SK-N-SH treated with all-trans-retinoic acid at 6 μM for 48 hours (cell line): ENCODE results near the gene ENTHD1.

ENCODE experiments used
- ATAC-seq: fragments of 200-7000 bp; cut with Tn5 transposase; 3 replicates; pipeline ENCODE4 v1.9.1; 2020; ENCODE audit warnings: mild to moderate bottlenecking, moderate library complexity
- ARNTL ChIP-seq: fragments of 450-650 bp; formaldehyde crosslinking; IDR thresholded peaks from 2 replicates; pipeline ENCODE4 v1.5.0; 2020; ENCODE audit warnings: low read depth, mild to moderate bottlenecking, moderate library complexity, borderline replicate concordance
- BACH2 ChIP-seq: fragments of 250-450 bp; sonication (Bioruptor Pico); IDR thresholded peaks from 2 replicates; pipeline ENCODE4 v1.9.0; 2021; ENCODE audit warnings: mild to moderate bottlenecking, borderline replicate concordance
- CSDC2 ChIP-seq: fragments of 250-450 bp; sonication (Bioruptor Pico); IDR thresholded peaks from 2 replicates; pipeline ENCODE4 v1.5.0; 2020; ENCODE audit warnings: mild to moderate bottlenecking, moderate library complexity
- GLIS3 ChIP-seq: fragments of 250-450 bp; sonication (Bioruptor Pico); IDR thresholded peaks from 2 replicates; pipeline ENCODE4 v1.5.0; 2020; ENCODE audit warnings: mild to moderate bottlenecking, moderate library complexity
- ISL1 ChIP-seq: fragments of 250-450 bp; sonication (Bioruptor Pico); IDR thresholded peaks from 2 replicates; pipeline ENCODE4 v2.1.2; 2022; ENCODE audit warnings: mild to moderate bottlenecking, moderate library complexity
- RARB ChIP-seq: fragments of 250-450 bp; sonication (Bioruptor Pico); IDR thresholded peaks from 2 replicates; pipeline ENCODE4 v1.8.0; 2021; ENCODE audit warnings: mild to moderate bottlenecking, moderate library complexity
- SNAI2 ChIP-seq: fragments of 250-450 bp; sonication (Bioruptor Pico); IDR thresholded peaks from 2 replicates; pipeline ENCODE4 v1.5.0; 2020; ENCODE audit warnings: mild to moderate bottlenecking, moderate library complexity
- TCF4 ChIP-seq: fragments of 250-450 bp; sonication (Bioruptor Pico); IDR thresholded peaks from 2 replicates; pipeline ENCODE4 v1.8.0; 2021; ENCODE audit warnings: mild to moderate bottlenecking, moderate library complexity, borderline replicate concordance
- TOX ChIP-seq: fragments of 250-450 bp; sonication (Bioruptor Pico); IDR thresholded peaks from 2 replicates; pipeline ENCODE4 v1.8.0; 2021; ENCODE audit warnings: mild to moderate bottlenecking, moderate library complexity, borderline replicate concordance
- ZC3H10 ChIP-seq: fragments of 250-450 bp; sonication (Bioruptor Pico); IDR thresholded peaks from 2 replicates; pipeline ENCODE4 v1.5.1; 2021; ENCODE audit warnings: mild to moderate bottlenecking, moderate library complexity
- ZFP3 ChIP-seq: fragments of 250-450 bp; sonication (Bioruptor Pico); IDR thresholded peaks from 2 replicates; pipeline ENCODE4 v1.5.0; 2020; ENCODE audit warnings: mild to moderate bottlenecking, moderate library complexity
- ZFP30 ChIP-seq: fragments of 450-650 bp; formaldehyde crosslinking; IDR thresholded peaks from 2 replicates; pipeline ENCODE4 v1.5.0; 2022; ENCODE audit warnings: mild to moderate bottlenecking, moderate library complexity
- ZNF565 ChIP-seq: fragments of 450-650 bp; formaldehyde crosslinking; conservative IDR thresholded peaks from 2 replicates; pipeline ENCODE4 v1.5.0; 2020; ENCODE audit warnings: low read depth, mild to moderate bottlenecking, moderate library complexity
- ZNF70 ChIP-seq: fragments of 450-650 bp; formaldehyde crosslinking; IDR thresholded peaks from 2 replicates; pipeline ENCODE4 v1.5.0; 2020; ENCODE audit warnings: mild to moderate bottlenecking, moderate library complexity
- ZNF8 ChIP-seq: fragments of 450-650 bp; formaldehyde crosslinking; IDR thresholded peaks from 2 replicates; pipeline ENCODE4 v1.5.0; 2020; ENCODE audit warnings: mild to moderate bottlenecking, moderate library complexity
- TF ChIP-seq, protein P1 (sequence below): fragments of 250-450 bp; sonication (Bioruptor Pico); IDR thresholded peaks from 2 replicates; pipeline ENCODE4 v1.5.0; 2020; ENCODE audit warnings: mild to moderate bottlenecking, moderate library complexity
- TF ChIP-seq, protein P2 (sequence below): fragments of 250-450 bp; sonication (Bioruptor Pico); IDR thresholded peaks from 2 replicates; pipeline ENCODE4 v1.8.0; 2020; ENCODE audit warnings: mild to moderate bottlenecking, moderate library complexity, borderline replicate concordance
- TF ChIP-seq, protein P3 (sequence below): fragments of 250-450 bp; sonication (Bioruptor Pico); IDR thresholded peaks from 2 replicates; pipeline ENCODE4 v1.8.0; 2021; ENCODE audit warnings: low read depth, mild to moderate bottlenecking, moderate library complexity, borderline replicate concordance
- TF ChIP-seq, protein P4 (sequence below): fragments of 250-450 bp; sonication (Bioruptor Pico); IDR thresholded peaks from 2 replicates; pipeline ENCODE4 v1.5.1; 2021; ENCODE audit warnings: mild to moderate bottlenecking, moderate library complexity
- TF ChIP-seq, protein P5 (sequence below): fragments of 250-450 bp; sonication (Bioruptor Pico); IDR thresholded peaks from 2 replicates; pipeline ENCODE4 v1.5.1; 2020; ENCODE audit warnings: low read depth, mild to moderate bottlenecking, moderate library complexity

Gene ENTHD1

DNA sequence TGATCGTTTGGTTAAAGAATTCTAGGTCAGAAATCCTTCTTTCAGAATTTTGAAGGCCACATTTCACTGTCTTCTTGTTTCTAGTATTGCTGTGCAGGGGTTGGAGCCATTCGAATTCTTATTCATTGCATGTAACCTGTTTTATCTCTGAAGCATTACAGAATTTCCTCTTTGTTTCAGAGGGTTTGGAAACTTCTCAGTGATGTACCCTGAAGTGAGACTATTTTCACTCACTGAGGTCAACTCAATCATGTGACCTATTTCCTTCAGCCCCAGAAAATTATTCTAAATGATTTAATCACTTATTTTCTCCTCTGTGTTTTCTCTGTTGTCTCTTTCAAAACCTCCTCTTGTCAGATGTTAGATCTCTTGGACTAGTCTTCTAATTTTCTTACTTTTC lies 147.8 kb downstream of the ENTHD1 start (continued):
- TF ChIP-seq, protein P1, sequence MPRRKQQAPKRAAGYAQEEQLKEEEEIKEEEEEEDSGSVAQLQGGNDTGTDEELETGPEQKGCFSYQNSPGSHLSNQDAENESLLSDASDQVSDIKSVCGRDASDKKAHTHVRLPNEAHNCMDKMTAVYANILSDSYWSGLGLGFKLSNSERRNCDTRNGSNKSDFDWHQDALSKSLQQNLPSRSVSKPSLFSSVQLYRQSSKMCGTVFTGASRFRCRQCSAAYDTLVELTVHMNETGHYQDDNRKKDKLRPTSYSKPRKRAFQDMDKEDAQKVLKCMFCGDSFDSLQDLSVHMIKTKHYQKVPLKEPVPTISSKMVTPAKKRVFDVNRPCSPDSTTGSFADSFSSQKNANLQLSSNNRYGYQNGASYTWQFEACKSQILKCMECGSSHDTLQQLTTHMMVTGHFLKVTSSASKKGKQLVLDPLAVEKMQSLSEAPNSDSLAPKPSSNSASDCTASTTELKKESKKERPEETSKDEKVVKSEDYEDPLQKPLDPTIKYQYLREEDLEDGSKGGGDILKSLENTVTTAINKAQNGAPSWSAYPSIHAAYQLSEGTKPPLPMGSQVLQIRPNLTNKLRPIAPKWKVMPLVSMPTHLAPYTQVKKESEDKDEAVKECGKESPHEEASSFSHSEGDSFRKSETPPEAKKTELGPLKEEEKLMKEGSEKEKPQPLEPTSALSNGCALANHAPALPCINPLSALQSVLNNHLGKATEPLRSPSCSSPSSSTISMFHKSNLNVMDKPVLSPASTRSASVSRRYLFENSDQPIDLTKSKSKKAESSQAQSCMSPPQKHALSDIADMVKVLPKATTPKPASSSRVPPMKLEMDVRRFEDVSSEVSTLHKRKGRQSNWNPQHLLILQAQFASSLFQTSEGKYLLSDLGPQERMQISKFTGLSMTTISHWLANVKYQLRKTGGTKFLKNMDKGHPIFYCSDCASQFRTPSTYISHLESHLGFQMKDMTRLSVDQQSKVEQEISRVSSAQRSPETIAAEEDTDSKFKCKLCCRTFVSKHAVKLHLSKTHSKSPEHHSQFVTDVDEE (CRISPR knock-in tag), result no peak
- TF ChIP-seq SNAI2 (CRISPR knock-in tag) (no peak), CSDC2 (CRISPR knock-in tag) (no peak), ZNF8 (CRISPR knock-in tag) (no peak), ARNTL (CRISPR knock-in tag) (no peak), BACH2 (no peak), ZNF565 (CRISPR knock-in tag) (no peak)

DNA sequence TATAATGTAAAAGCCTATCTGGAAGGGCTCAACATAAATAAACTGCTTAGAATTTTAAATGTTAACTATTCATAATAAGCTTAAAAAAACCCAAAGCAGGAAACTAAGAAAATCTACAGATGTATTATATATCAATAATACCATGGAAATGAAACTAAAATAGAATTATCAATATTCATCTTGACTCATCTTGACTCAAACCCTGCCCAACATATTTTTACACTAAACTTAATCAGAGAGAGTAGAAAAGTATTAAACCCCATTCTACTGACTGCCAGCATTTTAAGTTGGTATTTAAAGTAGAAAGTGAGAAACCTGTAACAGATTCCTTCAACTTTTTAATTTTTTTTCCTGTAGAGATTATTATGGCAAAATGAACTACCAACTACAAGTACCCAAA lies 149.2 kb downstream of the ENTHD1 start:
- no peak for ATAC-seq
- no peak for TF ChIP-seq ZC3H10 (CRISPR knock-in tag)
- TF ChIP-seq ZFP3 (CRISPR knock-in tag), result no peak
- no peak for TF ChIP-seq GLIS3 (CRISPR knock-in tag)
- TF ChIP-seq ZNF70 (CRISPR knock-in tag), result no peak
- no peak for TF ChIP-seq BACH2
- TF ChIP-seq, protein P2, sequence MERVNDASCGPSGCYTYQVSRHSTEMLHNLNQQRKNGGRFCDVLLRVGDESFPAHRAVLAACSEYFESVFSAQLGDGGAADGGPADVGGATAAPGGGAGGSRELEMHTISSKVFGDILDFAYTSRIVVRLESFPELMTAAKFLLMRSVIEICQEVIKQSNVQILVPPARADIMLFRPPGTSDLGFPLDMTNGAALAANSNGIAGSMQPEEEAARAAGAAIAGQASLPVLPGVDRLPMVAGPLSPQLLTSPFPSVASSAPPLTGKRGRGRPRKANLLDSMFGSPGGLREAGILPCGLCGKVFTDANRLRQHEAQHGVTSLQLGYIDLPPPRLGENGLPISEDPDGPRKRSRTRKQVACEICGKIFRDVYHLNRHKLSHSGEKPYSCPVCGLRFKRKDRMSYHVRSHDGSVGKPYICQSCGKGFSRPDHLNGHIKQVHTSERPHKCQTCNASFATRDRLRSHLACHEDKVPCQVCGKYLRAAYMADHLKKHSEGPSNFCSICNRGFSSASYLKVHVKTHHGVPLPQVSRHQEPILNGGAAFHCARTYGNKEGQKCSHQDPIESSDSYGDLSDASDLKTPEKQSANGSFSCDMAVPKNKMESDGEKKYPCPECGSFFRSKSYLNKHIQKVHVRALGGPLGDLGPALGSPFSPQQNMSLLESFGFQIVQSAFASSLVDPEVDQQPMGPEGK (CRISPR knock-in tag), result no peak
- TF ChIP-seq ISL1 (CRISPR knock-in tag), result no peak
- no peak for TF ChIP-seq TOX (CRISPR knock-in tag)
- no peak for TF ChIP-seq CSDC2 (CRISPR knock-in tag)
- TF ChIP-seq ARNTL (CRISPR knock-in tag), result no peak
- TF ChIP-seq ZFP30 (CRISPR knock-in tag), result no peak
- no peak for TF ChIP-seq RARB (CRISPR knock-in tag)
- TF ChIP-seq, protein P3, sequence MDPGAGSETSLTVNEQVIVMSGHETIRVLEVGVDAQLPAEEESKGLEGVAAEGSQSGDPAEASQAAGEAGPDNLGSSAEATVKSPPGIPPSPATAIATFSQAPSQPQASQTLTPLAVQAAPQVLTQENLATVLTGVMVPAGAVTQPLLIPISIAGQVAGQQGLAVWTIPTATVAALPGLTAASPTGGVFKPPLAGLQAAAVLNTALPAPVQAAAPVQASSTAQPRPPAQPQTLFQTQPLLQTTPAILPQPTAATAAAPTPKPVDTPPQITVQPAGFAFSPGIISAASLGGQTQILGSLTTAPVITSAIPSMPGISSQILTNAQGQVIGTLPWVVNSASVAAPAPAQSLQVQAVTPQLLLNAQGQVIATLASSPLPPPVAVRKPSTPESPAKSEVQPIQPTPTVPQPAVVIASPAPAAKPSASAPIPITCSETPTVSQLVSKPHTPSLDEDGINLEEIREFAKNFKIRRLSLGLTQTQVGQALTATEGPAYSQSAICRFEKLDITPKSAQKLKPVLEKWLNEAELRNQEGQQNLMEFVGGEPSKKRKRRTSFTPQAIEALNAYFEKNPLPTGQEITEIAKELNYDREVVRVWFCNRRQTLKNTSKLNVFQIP (CRISPR knock-in tag), result no peak
- TF ChIP-seq, protein P4, sequence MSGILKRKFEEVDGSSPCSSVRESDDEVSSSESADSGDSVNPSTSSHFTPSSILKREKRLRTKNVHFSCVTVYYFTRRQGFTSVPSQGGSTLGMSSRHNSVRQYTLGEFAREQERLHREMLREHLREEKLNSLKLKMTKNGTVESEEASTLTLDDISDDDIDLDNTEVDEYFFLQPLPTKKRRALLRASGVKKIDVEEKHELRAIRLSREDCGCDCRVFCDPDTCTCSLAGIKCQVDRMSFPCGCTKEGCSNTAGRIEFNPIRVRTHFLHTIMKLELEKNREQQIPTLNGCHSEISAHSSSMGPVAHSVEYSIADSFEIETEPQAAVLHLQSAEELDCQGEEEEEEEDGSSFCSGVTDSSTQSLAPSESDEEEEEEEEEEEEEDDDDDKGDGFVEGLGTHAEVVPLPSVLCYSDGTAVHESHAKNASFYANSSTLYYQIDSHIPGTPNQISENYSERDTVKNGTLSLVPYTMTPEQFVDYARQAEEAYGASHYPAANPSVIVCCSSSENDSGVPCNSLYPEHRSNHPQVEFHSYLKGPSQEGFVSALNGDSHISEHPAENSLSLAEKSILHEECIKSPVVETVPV, result no peak
- TF ChIP-seq TCF4 (CRISPR knock-in tag), result no peak
- TF ChIP-seq, protein P5, sequence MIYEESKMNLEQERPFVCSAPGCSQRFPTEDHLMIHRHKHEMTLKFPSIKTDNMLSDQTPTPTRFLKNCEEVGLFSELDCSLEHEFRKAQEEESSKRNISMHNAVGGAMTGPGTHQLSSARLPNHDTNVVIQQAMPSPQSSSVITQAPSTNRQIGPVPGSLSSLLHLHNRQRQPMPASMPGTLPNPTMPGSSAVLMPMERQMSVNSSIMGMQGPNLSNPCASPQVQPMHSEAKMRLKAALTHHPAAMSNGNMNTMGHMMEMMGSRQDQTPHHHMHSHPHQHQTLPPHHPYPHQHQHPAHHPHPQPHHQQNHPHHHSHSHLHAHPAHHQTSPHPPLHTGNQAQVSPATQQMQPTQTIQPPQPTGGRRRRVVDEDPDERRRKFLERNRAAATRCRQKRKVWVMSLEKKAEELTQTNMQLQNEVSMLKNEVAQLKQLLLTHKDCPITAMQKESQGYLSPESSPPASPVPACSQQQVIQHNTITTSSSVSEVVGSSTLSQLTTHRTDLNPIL (CRISPR knock-in tag), result no peak
- TF ChIP-seq, protein P1 (CRISPR knock-in tag), result no peak
